GM21576 (cell line): ENCODE data around the gene ANAPC2.

ENCODE experiments used
- ATAC-seq: cut with Tn5 transposase; IDR thresholded peaks from one replicate; pipeline ENCODE4 v1.9.1; 2021; ENCODE audit warnings: mild to moderate bottlenecking, moderate library complexity; ENCODE audit not compliant: unreplicated experiment

Gene ANAPC2

GRCh38 chr9:137130176-137130755 lies 58.1 kb downstream of the ANAPC2 start:
- ATAC-seq: peak; percentile 14

GRCh38 chr9:137129456-137130175 lies 58.7 kb downstream of the ANAPC2 start:
- ATAC-seq: peak; percentile 75

GRCh38 chr9:137128862-137129455 lies 59.4 kb downstream of the ANAPC2 start:
- ATAC-seq: peak; percentile 18

- ATAC-seq: no peak
Measured at GRCh38 chr9:137128158-137128861, 60.0 kb downstream of the ANAPC2 start.

- ATAC-seq: no peak
Measured at GRCh38 chr9:137127301-137128157, 60.8 kb downstream of the ANAPC2 start.

GRCh38 chr9:137126786-137127185 lies 61.6 kb downstream of the ANAPC2 start:
- no peak for ATAC-seq
